DOHH2 (cell line): Measurements from ENCODE around the gene PLXNA2.

Source experiments
- H3F3A ChIP-seq: fragments of 200-600 bp; sonication (generic), shearing (Covaris generic); 2 replicates; pipeline ENCODE4 v1.6.0; 2016; ENCODE audit warnings: antibody characterized with exemption, mild to moderate bottlenecking; ENCODE audit not compliant: control insufficient read depth, insufficient read depth
- H3K27ac ChIP-seq: fragments of 200-600 bp; sonication (generic); 2 replicates; pipeline ENCODE4 v1.5.1; 2014; ENCODE audit warnings: low read depth, mild to moderate bottlenecking, low read length, moderate library complexity
- H3K27me3 ChIP-seq: fragments of 200-600 bp; sonication (generic); 2 replicates; pipeline ENCODE4 v1.6.1; 2014; ENCODE audit warnings: mild to moderate bottlenecking, low read length, mixed read lengths; ENCODE audit not compliant: control insufficient read depth
- H3K36me3 ChIP-seq: fragments of 200-600 bp; sonication (generic); 2 replicates; pipeline ENCODE4 v1.6.1; 2014; ENCODE audit warnings: mild to moderate bottlenecking, low read length, moderate library complexity, mixed read lengths; ENCODE audit not compliant: control insufficient read depth
- H3K4me1 ChIP-seq: fragments of 200-600 bp; sonication (generic); 2 replicates; pipeline ENCODE4 v1.6.1; 2014; ENCODE audit warnings: mild to moderate bottlenecking, low read length, mixed read lengths; ENCODE audit not compliant: control insufficient read depth
- H3K4me2 ChIP-seq: fragments of 200-600 bp; sonication (generic); 2 replicates; pipeline ENCODE4 v1.6.0; 2014; ENCODE audit warnings: mild to moderate bottlenecking, low read length, moderate library complexity
- H3K4me3 ChIP-seq: fragments of 200-600 bp; sonication (generic); 2 replicates; pipeline ENCODE4 v1.5.1; 2014; ENCODE audit warnings: mild to moderate bottlenecking, low read length, mixed read lengths
- H3K79me2 ChIP-seq: fragments of 200-600 bp; sonication (generic); 2 replicates; pipeline ENCODE4 v1.6.1; 2014; ENCODE audit warnings: mild to moderate bottlenecking, low read length, mixed read lengths; ENCODE audit not compliant: control insufficient read depth
- H3K9me2 ChIP-seq: fragments of 200-600 bp; sonication (generic); replicated peaks from 2 replicates; pipeline ENCODE4 v1.6.1; 2014; ENCODE audit warnings: mild to moderate bottlenecking, low read length, mixed read lengths; ENCODE audit not compliant: control insufficient read depth
- H3K9me3 ChIP-seq: fragments of 200-600 bp; sonication (generic); 2 replicates; pipeline ENCODE4 v1.6.1; 2014; ENCODE audit warnings: antibody characterized with exemption, low read length, mixed read lengths; ENCODE audit not compliant: control insufficient read depth, insufficient read depth
- H4K20me1 ChIP-seq: fragments of 200-600 bp; sonication (generic); 2 replicates; pipeline ENCODE4 v1.6.0; 2014; ENCODE audit warnings: low read depth, mild to moderate bottlenecking, antibody characterized with exemption, low read length, moderate library complexity; ENCODE audit not compliant: control insufficient read depth, insufficient read depth
- EZH2phosphoT487 ChIP-seq: fragments of 200-600 bp; sonication (generic); IDR thresholded peaks from 2 replicates; pipeline ENCODE4 v1.6.1; 2017; ENCODE audit warnings: borderline replicate concordance, mild to moderate bottlenecking, antibody characterized with exemption, low read length, moderate library complexity, mixed read lengths
- TF ChIP-seq, protein P1 (sequence below): fragments of 200-600 bp; sonication (generic); IDR thresholded peaks from one replicate; pipeline ENCODE4 v1.5.1; 2014; ENCODE audit warnings: antibody characterized with exemption, mild to moderate bottlenecking, low read depth, low read length; ENCODE audit not compliant: poor library complexity, severe bottlenecking

The PLXNA2 gene

DNA sequence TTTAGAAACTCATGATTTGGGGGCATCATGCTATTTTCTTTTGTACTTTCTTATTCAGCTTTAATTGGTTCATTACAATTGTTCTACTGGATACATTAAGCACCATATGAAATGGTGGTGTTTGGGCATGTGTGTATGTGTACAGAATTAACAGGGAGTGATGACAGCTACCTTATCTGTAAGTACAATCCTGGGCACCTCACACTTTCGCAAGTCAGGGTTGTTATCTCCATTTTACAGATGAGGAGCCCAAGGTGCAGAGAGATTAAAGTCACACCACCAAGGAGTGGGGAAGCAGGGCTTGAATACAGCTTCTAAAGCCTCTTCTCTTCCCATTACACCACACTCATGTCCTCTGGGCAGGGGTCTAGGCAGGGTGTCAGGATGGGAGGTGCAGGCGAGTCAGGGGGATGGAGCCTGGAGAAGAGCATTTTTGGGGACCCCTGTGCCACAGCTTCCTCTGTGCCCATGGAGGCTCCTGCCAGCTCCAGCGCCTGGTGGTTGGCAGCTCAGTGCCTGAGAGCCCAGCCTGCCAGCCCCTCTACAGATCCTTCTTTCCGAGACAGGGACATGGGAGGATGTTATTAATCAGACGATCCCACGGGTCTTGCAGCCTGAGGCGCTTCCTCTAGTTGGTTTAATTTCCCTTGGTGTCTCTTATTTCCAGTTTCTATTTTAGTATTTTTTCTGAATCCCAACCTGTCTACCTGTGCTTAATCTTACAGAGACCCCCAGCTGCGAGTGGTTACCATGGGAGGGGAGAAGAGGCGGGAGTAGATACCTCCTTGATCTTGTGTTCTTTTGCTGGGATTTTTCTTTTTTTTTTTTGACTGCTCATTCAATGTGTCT is 207.0 kb downstream of the PLXNA2 start:
- no peak for TF ChIP-seq EZH2phosphoT487
- TF ChIP-seq, protein P1, sequence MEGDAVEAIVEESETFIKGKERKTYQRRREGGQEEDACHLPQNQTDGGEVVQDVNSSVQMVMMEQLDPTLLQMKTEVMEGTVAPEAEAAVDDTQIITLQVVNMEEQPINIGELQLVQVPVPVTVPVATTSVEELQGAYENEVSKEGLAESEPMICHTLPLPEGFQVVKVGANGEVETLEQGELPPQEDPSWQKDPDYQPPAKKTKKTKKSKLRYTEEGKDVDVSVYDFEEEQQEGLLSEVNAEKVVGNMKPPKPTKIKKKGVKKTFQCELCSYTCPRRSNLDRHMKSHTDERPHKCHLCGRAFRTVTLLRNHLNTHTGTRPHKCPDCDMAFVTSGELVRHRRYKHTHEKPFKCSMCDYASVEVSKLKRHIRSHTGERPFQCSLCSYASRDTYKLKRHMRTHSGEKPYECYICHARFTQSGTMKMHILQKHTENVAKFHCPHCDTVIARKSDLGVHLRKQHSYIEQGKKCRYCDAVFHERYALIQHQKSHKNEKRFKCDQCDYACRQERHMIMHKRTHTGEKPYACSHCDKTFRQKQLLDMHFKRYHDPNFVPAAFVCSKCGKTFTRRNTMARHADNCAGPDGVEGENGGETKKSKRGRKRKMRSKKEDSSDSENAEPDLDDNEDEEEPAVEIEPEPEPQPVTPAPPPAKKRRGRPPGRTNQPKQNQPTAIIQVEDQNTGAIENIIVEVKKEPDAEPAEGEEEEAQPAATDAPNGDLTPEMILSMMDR: no peak
- Histone ChIP-seq H3K4me2 (no peak overlapping the region), H3K27me3 (no peaks in the 10 kb centered on the region), H3K79me2 (no peaks in the 10 kb centered on the region), H3K9me2 (no peaks in the 10 kb centered on the region), H3K27ac (no peak overlapping the region), H3K36me3 (no peaks in the 10 kb centered on the region), H3K4me1 (no peaks in the 10 kb centered on the region), H3F3A (no peaks in the 10 kb centered on the region), H4K20me1 (no peaks in the 10 kb centered on the region), H3K4me3 (no peak overlapping the region), H3K9me3 (no peaks in the 10 kb centered on the region)

DNA sequence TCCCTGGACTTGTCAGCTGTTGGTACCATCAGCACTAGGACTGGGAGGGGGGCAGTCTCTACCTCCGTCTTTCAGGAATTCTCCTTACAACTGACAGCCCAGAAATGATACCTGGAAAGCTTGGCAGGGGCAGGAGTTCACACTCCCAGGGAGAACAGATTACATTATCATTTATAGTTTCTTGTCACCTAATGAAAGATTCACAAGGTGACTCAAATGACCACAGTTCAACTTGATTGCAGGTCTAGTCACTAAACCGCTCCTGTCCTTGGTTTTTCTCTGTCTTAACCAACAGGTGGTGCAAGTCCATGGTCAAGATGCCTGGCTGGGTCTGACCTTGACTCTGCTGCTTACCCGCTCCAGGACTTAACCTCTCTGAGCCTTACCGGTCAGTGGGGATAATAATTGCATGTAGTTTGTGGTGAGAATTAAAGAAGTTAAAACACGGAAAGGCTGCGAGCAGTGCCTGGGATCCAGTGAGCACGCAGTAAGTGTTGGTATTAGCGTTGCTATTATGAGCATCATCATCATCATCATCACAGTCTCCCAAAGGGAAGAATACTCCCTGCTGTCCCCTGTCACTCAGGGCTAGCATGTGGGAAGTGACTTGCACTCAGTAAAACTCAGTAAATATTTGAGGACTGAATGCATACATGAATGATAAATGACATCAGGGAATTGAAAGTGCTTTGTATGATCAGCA is 207.9 kb downstream of the PLXNA2 start:
- H3K27me3 ChIP-seq: no peaks in the 10 kb centered on the region
- H3K79me2 ChIP-seq: no peaks in the 10 kb centered on the region
- no peak overlapping the region for H3K4me2 ChIP-seq
- no peaks in the 10 kb centered on the region for H3K36me3 ChIP-seq
- no peak overlapping the region for H3K27ac ChIP-seq
- no peaks in the 10 kb centered on the region for H3K9me2 ChIP-seq
- H3K4me1 ChIP-seq: no peaks in the 10 kb centered on the region
- no peak for TF ChIP-seq EZH2phosphoT487
- TF ChIP-seq, protein P1: no peak
- H4K20me1 ChIP-seq: no peaks in the 10 kb centered on the region
- no peaks in the 10 kb centered on the region for H3F3A ChIP-seq
- no peak overlapping the region for H3K4me3 ChIP-seq
- H3K9me3 ChIP-seq: no peaks in the 10 kb centered on the region

DNA sequence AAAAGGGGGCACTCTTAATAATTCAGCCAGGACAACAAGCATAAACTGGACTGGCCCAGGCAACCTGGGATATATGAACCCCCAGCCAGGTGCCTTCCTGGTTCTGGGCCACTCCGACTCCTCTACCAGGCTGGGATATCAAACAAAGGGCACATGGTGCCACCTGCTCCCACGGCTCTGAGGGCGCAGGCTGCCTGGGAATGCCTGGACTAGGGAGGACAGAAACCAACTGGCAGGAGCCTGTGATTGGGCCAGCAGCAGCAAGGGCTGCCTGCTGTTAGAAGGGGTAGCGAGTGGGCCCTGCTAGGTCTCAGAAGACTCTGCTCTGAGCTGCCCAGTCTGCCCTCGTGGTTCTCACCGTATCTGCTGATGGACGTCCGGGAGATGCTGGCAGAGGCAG is 210.0 kb downstream of the PLXNA2 start:
- no peaks in the 10 kb centered on the region for H3K36me3 ChIP-seq
- H3K4me1 ChIP-seq: no peaks in the 10 kb centered on the region
- no peak overlapping the region for H3K4me3 ChIP-seq
- H4K20me1 ChIP-seq: no peaks in the 10 kb centered on the region
- no peak overlapping the region for H3K27ac ChIP-seq
- H3K27me3 ChIP-seq: peaks cover 4% of the 10 kb centered on the region; the same call in 1 of the 2 replicates
- no peaks in the 10 kb centered on the region for H3K79me2 ChIP-seq
- TF ChIP-seq EZH2phosphoT487: no peak
- TF ChIP-seq, protein P1: no peak
- H3K9me2 ChIP-seq: no peaks in the 10 kb centered on the region
- no peaks in the 10 kb centered on the region for H3F3A ChIP-seq
- no peaks in the 10 kb centered on the region for H3K9me3 ChIP-seq
- no peak overlapping the region for H3K4me2 ChIP-seq
